CD14-positive monocyte (primary cell): ENCODE results near the gene IL11RA. TPM values are rescaled to one million over a fixed set of nuclear protein-coding genes. Genes with fewer than 3 reads are reported as not detected.
A peak's percentile ranks its signal among the peaks of the same experiment; 100 is the strongest.

ENCODE experiments used
- DNase-seq, 3 donors: peaks; one replicate each; pipeline ENCODE4 v3.0.0-alpha.2; 2011 to 2022
- H2AFZ ChIP-seq: 2 replicates; pipeline ENCODE4 v1.6.0; 2012; ENCODE audit warnings: mild to moderate bottlenecking, low read depth, low read length, inconsistent platforms; ENCODE audit not compliant: insufficient read depth, poor library complexity, severe bottlenecking
- H3K27ac ChIP-seq, 2 donors: 1 replicate in 1 of 2; 2 replicates in 1 of 2; pipeline ENCODE4 v1.5.1; 2012 to 2013; ENCODE audit warnings: low read length in 2 of 2, control low read depth in 1 of 2, inconsistent platforms in 1 of 2, low read depth in 1 of 2, mild to moderate bottlenecking in 1 of 2
- H3K27me3 ChIP-seq, 2 donors: one replicate each; pipeline versions ENCODE4 v1.6.0 to v1.6.1; 2011 to 2013; ENCODE audit warnings: low read length in 2 of 2; ENCODE audit not compliant: control insufficient read depth in 2 of 2, insufficient read depth in 2 of 2
- H3K36me3 ChIP-seq, 2 donors: replicated peaks in 1 of 2; 1 replicate in 1 of 2; 2 replicates in 1 of 2; pipeline versions ENCODE4 v1.5.1 to v1.6.1; 2012 to 2013; ENCODE audit warnings: low read length in 2 of 2, control low read depth in 1 of 2, inconsistent platforms in 1 of 2, mild to moderate bottlenecking in 1 of 2; ENCODE audit not compliant: insufficient read depth in 2 of 2, control insufficient read depth in 1 of 2
- H3K4me1 ChIP-seq, 2 donors: 1 replicate in 1 of 2; 2 replicates in 1 of 2; pipeline versions ENCODE4 v1.5.1 to v1.6.1; 2012 to 2013; ENCODE audit warnings: low read length in 2 of 2, control low read depth in 1 of 2, inconsistent platforms in 1 of 2, mild to moderate bottlenecking in 1 of 2, moderate library complexity in 1 of 2; ENCODE audit not compliant: insufficient read depth in 2 of 2, control insufficient read depth in 1 of 2
- H3K4me2 ChIP-seq: replicated peaks from 2 replicates; pipeline ENCODE3; 2012; ENCODE audit warnings: low read length, moderate library complexity, mild to moderate bottlenecking; ENCODE audit not compliant: poor library complexity, severe bottlenecking; ENCODE audit errors: extremely low read depth
- H3K4me3 ChIP-seq, 3 experiments: fragments of 200-600 bp in 1 of 3; sonication (generic) in 1 of 3; replicated peaks in 1 of 3; 1 replicate in 2 of 3; 2 replicates in 1 of 3; pipeline ENCODE4 v1.5.1; 2011 to 2013; ENCODE audit warnings: low read length in 3 of 3, mild to moderate bottlenecking in 3 of 3, control low read depth in 2 of 3, low read depth in 2 of 3, inconsistent platforms in 1 of 3, moderate library complexity in 1 of 3
- H3K79me2 ChIP-seq: 2 replicates; pipeline ENCODE4 v1.6.0; 2012; ENCODE audit warnings: mild to moderate bottlenecking, control low read depth, inconsistent platforms, low read length, moderate library complexity; ENCODE audit not compliant: insufficient read depth
- H3K9ac ChIP-seq: 2 replicates; pipeline ENCODE4 v1.6.0; 2017; ENCODE audit warnings: low read length, mild to moderate bottlenecking; ENCODE audit not compliant: insufficient read depth, poor library complexity, severe bottlenecking
- H3K9me3 ChIP-seq, 2 donors: replicated peaks in 1 of 2; 1 replicate in 1 of 2; 2 replicates in 1 of 2; pipeline versions ENCODE4 v1.5.1 to v1.6.1; 2012 to 2013; ENCODE audit warnings: low read length in 2 of 2, control low read depth in 1 of 2; ENCODE audit not compliant: control insufficient read depth in 1 of 2, insufficient read depth in 1 of 2
- H4K20me1 ChIP-seq: 2 replicates; pipeline ENCODE4 v1.6.0; 2012; ENCODE audit warnings: mild to moderate bottlenecking, low read length, control low read depth, moderate library complexity; ENCODE audit not compliant: insufficient read depth
- H3K27ac Mint-ChIP-seq, 7 donors: one replicate each; pipeline ENCODE4 v1.8.0; 2020; ENCODE audit warnings: mild to moderate bottlenecking in 7 of 7, mixed read lengths in 7 of 7, moderate library complexity in 6 of 7, inconsistent platforms in 2 of 7
- H3K27me3 Mint-ChIP-seq, 3 donors: one replicate each; pipeline ENCODE4 v1.8.0; 2021 to 2022; ENCODE audit warnings: low read depth in 3 of 3, mild to moderate bottlenecking in 3 of 3, mixed read lengths in 3 of 3, moderate library complexity in 3 of 3, inconsistent platforms in 1 of 3
- H3K36me3 Mint-ChIP-seq, 2 donors: one replicate each; pipeline ENCODE4 v1.8.0; 2020; ENCODE audit warnings: mixed read lengths in 2 of 2, inconsistent platforms in 1 of 2, mild to moderate bottlenecking in 1 of 2
- H3K4me1 Mint-ChIP-seq: one replicate; pipeline ENCODE4 v1.8.0; 2020; ENCODE audit warnings: mild to moderate bottlenecking, mixed read lengths
- H3K4me3 Mint-ChIP-seq, 2 donors: one replicate each; pipeline ENCODE4 v1.8.0; 2020; ENCODE audit warnings: mild to moderate bottlenecking in 2 of 2, mixed read lengths in 2 of 2, moderate library complexity in 1 of 2
- H3K9me3 Mint-ChIP-seq, 7 donors: one replicate each; pipeline ENCODE4 v1.8.0; 2020 to 2022; ENCODE audit warnings: mixed read lengths in 7 of 7, mild to moderate bottlenecking in 6 of 7, moderate library complexity in 6 of 7, inconsistent platforms in 2 of 7
- CTCF ChIP-seq: fragments of 200-600 bp; IDR thresholded peaks from one replicate; pipeline ENCODE4 v1.8.0; 2022; ENCODE audit warnings: antibody characterized with exemption, mild to moderate bottlenecking
- WGBS: methylation state at CpG from one replicate; pipeline ENCODE4 v1.1.5; 2013; ENCODE audit warnings: missing lambda C conversion rate; ENCODE audit not compliant: insufficient coverage; 5-methylcytosine and 5-hydroxymethylcytosine counted together
- intact Hi-C, 2 donors: fragments of 100-400 bp; cut with micrococcal nuclease; formaldehyde crosslinking; loops; one replicate each; pipeline versions ENCODE4 v1.15.0 to v1.15.1; 2023
- polyA plus RNA-seq, 3 donors: library from polyadenylated mRNA; depleted of rRNA in 1 of 3; unstranded in 2 of 3; stranded (reverse) in 1 of 3; fragments of 300-500 nt in 2 of 3; fragments of >200 nt in 1 of 3; fragmentation: Illumina TruSeq in 2 of 3; gene quantifications; 1 replicate in 2 of 3; 2 replicates in 1 of 3; pipeline ENCODE4 v1.2.3, GENCODE V29; 2012 to 2021

IL11RA gene
- polyA plus RNA-seq, 3 donors: 2.8 to 39.1 (median 4.1) TPM

DNA sequence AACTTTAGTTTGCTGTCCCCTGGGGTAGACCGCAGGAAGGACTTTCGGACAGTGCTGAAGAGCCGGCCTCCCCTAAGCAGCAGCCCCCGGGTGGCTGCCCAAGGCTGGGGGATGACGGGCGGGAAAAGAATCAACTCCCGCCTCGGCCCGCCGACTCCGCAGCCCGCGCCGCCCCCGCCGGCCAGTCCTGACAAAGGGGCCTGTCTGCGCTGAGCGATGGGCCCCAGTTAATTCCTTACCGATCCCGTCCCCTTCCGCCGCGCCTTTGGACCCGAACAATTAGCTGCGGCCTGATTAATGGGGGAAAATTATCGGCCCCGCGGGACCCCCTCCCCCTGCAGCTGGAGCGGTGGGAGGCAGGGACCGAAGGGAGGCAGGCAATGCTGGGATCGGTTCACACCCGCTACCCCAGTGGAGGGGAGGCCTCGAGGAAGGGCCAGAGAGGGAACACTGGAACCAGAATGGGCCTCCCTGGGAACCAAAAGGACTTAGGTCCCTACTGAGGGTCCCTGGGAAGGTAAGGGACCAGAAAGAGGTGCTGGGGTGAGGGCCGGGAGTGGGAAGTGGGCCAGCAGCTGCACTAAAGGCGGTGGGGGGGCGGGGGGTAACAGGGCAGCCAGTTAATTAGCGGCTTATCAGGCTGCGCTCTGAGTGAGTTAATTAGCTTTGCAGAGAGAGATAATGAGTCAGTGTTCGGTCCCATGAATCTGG is 27.4 kb upstream of the IL11RA start:
- peaks cover 9 to 24% of the 10 kb centered on the region in 2 donors for H3K4me1 ChIP-seq
- no peak for DNase-seq
- intact Hi-C loops: no loop called here
- Mint-ChIP-seq H3K36me3 (peaks cover 5 to 14% of the 10 kb centered on the region in 2 donors), H3K9me3 (peaks cover 3 to 41% (median 22%) of the 10 kb centered on the region in 7 donors), H3K4me1 (peaks cover 28% of the 10 kb centered on the region), H3K4me3 (peak overlapping the region in 1 of 2 donors; percentile 75), H3K27ac (no peak overlapping the region), H3K27me3 (peaks cover 83 to 85% (median 84%) of the 10 kb centered on the region in 3 donors)
- no peak overlapping the region for H3K4me2 ChIP-seq
- no peak overlapping the region for H2AFZ ChIP-seq
- peaks cover 71 to 79% of the 10 kb centered on the region in 2 donors for H3K27me3 ChIP-seq
- 17% methylated on average over 25 of the region's 39 CpGs for WGBS
- H3K4me3 ChIP-seq: no peak overlapping the region
- H3K79me2 ChIP-seq: peaks cover 5% of the 10 kb centered on the region
- no peak overlapping the region for H3K27ac ChIP-seq
- no peak for TF ChIP-seq CTCF
- H3K36me3 ChIP-seq: no peaks in the 10 kb centered on the region
- peaks cover 0 to 48% of the 10 kb centered on the region in 2 donors for H3K9me3 ChIP-seq
- no peaks in the 10 kb centered on the region for H4K20me1 ChIP-seq
- H3K9ac ChIP-seq: no peak overlapping the region

- no peak for TF ChIP-seq CTCF
- H3K9me3 ChIP-seq: peaks cover 0 to 50% of the 10 kb centered on the region in 2 donors
- Mint-ChIP-seq H3K36me3 (peaks cover 5 to 14% of the 10 kb centered on the region in 2 donors), H3K9me3 (peaks cover 3 to 46% (median 22%) of the 10 kb centered on the region in 7 donors), H3K4me3 (peak overlapping the region in 1 of 2 donors; percentile 75), H3K27me3 (peaks cover 88 to 90% (median 89%) of the 10 kb centered on the region in 3 donors), H3K4me1 (peaks cover 24% of the 10 kb centered on the region), H3K27ac (no peak overlapping the region)
- no peaks in the 10 kb centered on the region for H4K20me1 ChIP-seq
- no peak overlapping the region for H2AFZ ChIP-seq
- peaks cover 73 to 84% of the 10 kb centered on the region in 2 donors for H3K27me3 ChIP-seq
- WGBS: 100% methylated on average over 2 of the region's 3 CpGs
- H3K9ac ChIP-seq: no peak overlapping the region
- DNase-seq: no peak
- intact Hi-C loops: no loop called here
- H3K4me3 ChIP-seq: no peak overlapping the region
- peaks cover under 1% of the 10 kb centered on the region for H3K79me2 ChIP-seq
- peaks cover 5 to 20% of the 10 kb centered on the region in 2 donors for H3K4me1 ChIP-seq
- no peaks in the 10 kb centered on the region for H3K36me3 ChIP-seq
- no peak overlapping the region for H3K27ac ChIP-seq
- H3K4me2 ChIP-seq: no peak overlapping the region
Observed at GRCh38 chr9:34625186-34625486, 26.8 kb upstream of the IL11RA start.
